Ectodermal cell (in vitro differentiated cells): Measurements from ENCODE around the gene STARD8.

Experiments used
- H3K27ac ChIP-seq: 2 replicates; pipeline ENCODE4 v1.7.0; 2013; ENCODE audit warnings: mild to moderate bottlenecking, low read depth, low read length; ENCODE audit not compliant: insufficient read depth, poor library complexity, severe bottlenecking
- H3K27me3 ChIP-seq: 2 replicates; pipeline ENCODE4 v1.7.0; 2013; ENCODE audit warnings: mild to moderate bottlenecking, low read length; ENCODE audit not compliant: insufficient read depth, control insufficient read depth, poor library complexity, severe bottlenecking
- H3K36me3 ChIP-seq: one replicate; pipeline ENCODE4 v1.7.0; 2013; ENCODE audit warnings: low read length; ENCODE audit not compliant: control insufficient read depth, insufficient read depth
- H3K4me1 ChIP-seq: one replicate; pipeline ENCODE4 v1.7.0; 2013; ENCODE audit warnings: low read length; ENCODE audit not compliant: control insufficient read depth, insufficient read depth
- H3K4me3 ChIP-seq: 2 replicates; pipeline ENCODE4 v1.7.0; 2013; ENCODE audit warnings: low read depth, low read length, control low read depth; ENCODE audit not compliant: insufficient read depth
- H3K9me3 ChIP-seq: 2 replicates; pipeline ENCODE4 v1.7.0; 2013; ENCODE audit warnings: mild to moderate bottlenecking, low read length, moderate library complexity; ENCODE audit not compliant: control insufficient read depth
- WGBS, 2 experiments: methylation state at CpG; one replicate each; pipeline ENCODE4 v1.1.7; 2013; ENCODE audit warnings: missing lambda C conversion rate in 2 of 2; 5-methylcytosine and 5-hydroxymethylcytosine counted together

The STARD8 gene

GRCh38 chrX:68658530-68658929, 11.1 kb downstream of the STARD8 start:
- Histone ChIP-seq H3K27ac (no peak overlapping the region), H3K27me3 (no peaks in the 10 kb centered on the region), H3K9me3 (no peaks in the 10 kb centered on the region), H3K36me3 (no peaks in the 10 kb centered on the region), H3K4me1 (peaks cover 14% of the 10 kb centered on the region), H3K4me3 (no peak overlapping the region)
- WGBS, 2 experiments, result 16 to 22% methylated on average over 2 to 3 of the region's 3 CpGs

- no peak overlapping the region for H3K4me3 ChIP-seq
- no peaks in the 10 kb centered on the region for H3K27me3 ChIP-seq
- no peak overlapping the region for H3K27ac ChIP-seq
- WGBS, 2 experiments, result 62 to 76% methylated on average over 2 to 5 of the region's 5 CpGs
- no peaks in the 10 kb centered on the region for H3K9me3 ChIP-seq
- H3K4me1 ChIP-seq, result peaks cover 14% of the 10 kb centered on the region
- no peaks in the 10 kb centered on the region for H3K36me3 ChIP-seq
Measured at GRCh38 chrX:68659385-68659784, 11.9 kb downstream of the STARD8 start.

- Histone ChIP-seq H3K4me3 (no peak overlapping the region), H3K9me3 (no peaks in the 10 kb centered on the region), H3K27ac (no peak overlapping the region), H3K27me3 (no peaks in the 10 kb centered on the region), H3K4me1 (peaks cover 14% of the 10 kb centered on the region), H3K36me3 (no peaks in the 10 kb centered on the region)
- 93 to 94% methylated on average over 3 of the region's 3 CpGs for WGBS, 2 experiments
Measured at GRCh38 chrX:68659786-68660185, 12.3 kb downstream of the STARD8 start.

- no peak overlapping the region for H3K27ac ChIP-seq
- peaks cover 14% of the 10 kb centered on the region for H3K4me1 ChIP-seq
- H3K36me3 ChIP-seq, result no peaks in the 10 kb centered on the region
- WGBS, 2 experiments, result 72 to 84% methylated on average over 4 of the region's 4 CpGs
- H3K4me3 ChIP-seq, result no peak overlapping the region
- no peaks in the 10 kb centered on the region for H3K27me3 ChIP-seq
- no peaks in the 10 kb centered on the region for H3K9me3 ChIP-seq
Measured at GRCh38 chrX:68660746-68661145, 13.3 kb downstream of the STARD8 start.

- Histone ChIP-seq H3K27ac (no peak overlapping the region), H3K27me3 (no peaks in the 10 kb centered on the region), H3K36me3 (no peaks in the 10 kb centered on the region), H3K4me3 (no peak overlapping the region), H3K9me3 (no peaks in the 10 kb centered on the region), H3K4me1 (no peaks in the 10 kb centered on the region)
- 60 to 63% methylated on average over 8 to 9 of the region's 9 CpGs for WGBS, 2 experiments
Measured at GRCh38 chrX:68665502-68665901, 18.0 kb downstream of the STARD8 start.

- Histone ChIP-seq H3K9me3 (no peaks in the 10 kb centered on the region), H3K27ac (no peak overlapping the region), H3K4me3 (no peak overlapping the region), H3K4me1 (no peaks in the 10 kb centered on the region), H3K36me3 (no peaks in the 10 kb centered on the region), H3K27me3 (no peaks in the 10 kb centered on the region)
- WGBS, 2 experiments, result 91% methylated on average over 5 of the region's 5 CpGs
Measured at GRCh38 chrX:68666580-68666979, 19.1 kb downstream of the STARD8 start.

- H3K27ac ChIP-seq, result peak overlapping the region; percentile 36
- WGBS, 2 experiments, result 22 to 27% methylated on average over 8 to 10 of the region's 10 CpGs
- H3K4me1 ChIP-seq, result peaks cover 5% of the 10 kb centered on the region
- H3K9me3 ChIP-seq, result no peaks in the 10 kb centered on the region
- no peaks in the 10 kb centered on the region for H3K36me3 ChIP-seq
- H3K4me3 ChIP-seq, result no peak overlapping the region
- H3K27me3 ChIP-seq, result no peaks in the 10 kb centered on the region
Measured at GRCh38 chrX:68669094-68669860, 21.8 kb downstream of the STARD8 start.

- 85 to 95% methylated on average over 2 to 3 of the region's 3 CpGs for WGBS, 2 experiments
- no peak overlapping the region for H3K4me3 ChIP-seq
- H3K36me3 ChIP-seq, result no peaks in the 10 kb centered on the region
- no peaks in the 10 kb centered on the region for H3K9me3 ChIP-seq
- H3K27ac ChIP-seq, result no peak overlapping the region
- no peaks in the 10 kb centered on the region for H3K27me3 ChIP-seq
- peaks cover 5% of the 10 kb centered on the region for H3K4me1 ChIP-seq
Measured at GRCh38 chrX:68669871-68670270, 22.4 kb downstream of the STARD8 start.

- Histone ChIP-seq H3K27me3 (no peaks in the 10 kb centered on the region), H3K4me1 (peaks cover 5% of the 10 kb centered on the region), H3K9me3 (no peaks in the 10 kb centered on the region), H3K4me3 (no peak overlapping the region), H3K36me3 (no peaks in the 10 kb centered on the region), H3K27ac (no peak overlapping the region)
Measured at GRCh38 chrX:68671221-68671620, 23.8 kb downstream of the STARD8 start.

GRCh38 chrX:68672581-68673318, 25.3 kb downstream of the STARD8 start:
- H3K27ac ChIP-seq, result peak overlapping the region; percentile 69
- H3K27me3 ChIP-seq, result no peaks in the 10 kb centered on the region
- no peaks in the 10 kb centered on the region for H3K36me3 ChIP-seq
- H3K4me1 ChIP-seq, result peaks cover 5% of the 10 kb centered on the region
- H3K4me3 ChIP-seq, result no peak overlapping the region
- H3K9me3 ChIP-seq, result no peaks in the 10 kb centered on the region
- WGBS, 2 experiments, result 29 to 30% methylated on average over 3 of the region's 3 CpGs
